ENCODE data around the gene GPR87.
A peak's percentile ranks its signal among the peaks of the same experiment; 100 is the strongest.

The GPR87 gene

DNA sequence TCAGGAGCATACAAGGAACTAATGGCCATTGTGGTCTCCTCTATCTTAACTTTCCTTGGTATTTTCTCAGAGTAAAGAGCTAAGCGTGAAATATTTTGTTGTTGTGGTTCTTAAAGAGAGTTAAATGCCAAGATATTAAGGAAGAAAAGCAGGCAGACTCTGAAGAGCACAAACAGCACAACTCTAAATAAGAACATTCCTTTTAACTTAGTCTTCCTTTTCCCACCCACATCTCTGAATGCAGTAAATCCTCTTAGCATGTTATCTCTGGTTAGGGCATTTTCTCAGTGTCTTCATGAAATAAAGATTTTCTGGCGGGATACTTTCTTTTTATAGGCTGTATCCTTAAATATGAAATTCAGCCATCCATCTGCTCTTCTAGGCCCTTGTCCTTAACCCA, 1.5 kb downstream of the GPR87 start:
- no peak for DNase-seq

DNA sequence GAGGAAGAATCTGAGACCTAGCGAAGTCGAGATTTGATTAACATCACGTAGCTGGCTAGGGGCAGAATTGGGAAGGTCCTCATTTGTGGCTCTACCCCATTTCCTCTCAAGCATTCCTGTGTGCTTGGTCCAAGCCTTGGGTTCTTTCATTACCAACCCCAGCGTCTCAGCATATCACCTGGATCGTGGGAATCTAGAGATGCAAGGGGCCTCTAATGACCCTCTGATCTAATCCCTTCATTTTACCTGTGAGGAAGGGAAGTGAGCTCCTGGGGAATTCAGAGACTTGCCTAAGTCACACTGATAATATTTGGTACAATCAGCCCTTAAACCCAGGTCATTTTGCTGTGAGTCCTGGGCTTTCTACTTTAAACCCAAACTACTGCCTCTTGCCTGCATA, 2.0 kb downstream of the GPR87 start:
- DNase-seq = no peak

- DNase-seq = no peak
These were observed 2.5 kb downstream of the GPR87 start for GRCh38 chr3:151314137-151314536.

DNA sequence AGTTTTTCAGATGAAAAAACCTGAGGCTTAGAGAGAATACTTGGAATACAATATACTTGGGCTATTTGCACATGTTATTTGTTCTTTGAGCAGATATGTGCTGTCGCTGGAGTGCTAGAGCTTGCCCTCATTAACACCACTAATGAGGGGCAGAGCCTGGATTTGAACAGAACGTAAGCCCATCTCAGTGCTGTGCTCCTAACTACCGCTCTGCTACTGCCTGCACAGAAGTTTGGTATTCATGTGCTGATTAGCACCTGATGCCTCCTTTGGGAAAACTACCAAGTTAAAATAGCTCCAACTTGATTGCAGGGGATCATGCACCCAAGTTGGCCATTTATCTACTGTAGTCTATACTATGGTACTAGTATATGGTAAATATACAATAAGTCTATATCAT, 3.6 kb downstream of the GPR87 start:
- no peak for DNase-seq

DNA sequence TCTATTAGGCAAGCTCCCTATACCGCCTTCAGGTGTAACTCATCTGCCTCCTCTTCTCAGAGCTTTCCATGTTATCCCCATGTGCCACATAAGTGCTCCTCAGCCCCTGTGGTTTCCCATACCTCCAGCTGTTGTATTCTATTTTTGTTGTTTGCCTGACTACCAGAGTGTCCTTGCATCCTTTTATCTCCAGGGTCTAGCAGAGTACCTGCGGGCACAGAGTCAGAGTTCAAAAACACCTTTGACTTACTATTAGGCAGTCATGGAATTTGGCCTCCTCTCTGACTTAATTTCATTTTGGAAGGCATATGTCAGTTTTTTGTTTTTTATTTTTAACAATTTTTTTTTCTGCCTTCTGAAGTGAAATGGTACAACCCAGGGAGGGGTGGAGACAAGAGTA, 7.1 kb downstream of the GPR87 start:
- no peak for DNase-seq

GRCh38 chr3:151307583-151308488, 8.8 kb downstream of the GPR87 start:
- DNase-seq = no peak

DNA sequence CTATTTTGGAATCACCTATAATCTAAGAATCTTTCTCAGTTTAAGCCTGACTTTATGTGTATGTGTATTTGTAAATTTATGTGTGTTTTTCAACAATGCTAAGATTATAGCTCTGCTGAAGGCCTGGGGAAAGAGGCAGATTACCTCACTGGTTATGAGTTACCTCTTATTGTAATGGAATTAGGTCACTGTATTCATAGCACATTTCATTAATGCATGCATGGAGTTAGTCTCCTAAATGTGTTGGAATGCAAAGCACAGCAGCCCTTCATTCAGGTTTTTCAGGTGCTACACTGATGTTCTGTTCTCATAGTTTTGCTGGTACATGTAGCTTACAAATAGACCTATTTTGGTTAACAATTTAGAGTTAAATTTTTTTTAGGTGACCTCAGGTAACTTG, 9.5 kb downstream of the GPR87 start:
- no peak for DNase-seq

DNA sequence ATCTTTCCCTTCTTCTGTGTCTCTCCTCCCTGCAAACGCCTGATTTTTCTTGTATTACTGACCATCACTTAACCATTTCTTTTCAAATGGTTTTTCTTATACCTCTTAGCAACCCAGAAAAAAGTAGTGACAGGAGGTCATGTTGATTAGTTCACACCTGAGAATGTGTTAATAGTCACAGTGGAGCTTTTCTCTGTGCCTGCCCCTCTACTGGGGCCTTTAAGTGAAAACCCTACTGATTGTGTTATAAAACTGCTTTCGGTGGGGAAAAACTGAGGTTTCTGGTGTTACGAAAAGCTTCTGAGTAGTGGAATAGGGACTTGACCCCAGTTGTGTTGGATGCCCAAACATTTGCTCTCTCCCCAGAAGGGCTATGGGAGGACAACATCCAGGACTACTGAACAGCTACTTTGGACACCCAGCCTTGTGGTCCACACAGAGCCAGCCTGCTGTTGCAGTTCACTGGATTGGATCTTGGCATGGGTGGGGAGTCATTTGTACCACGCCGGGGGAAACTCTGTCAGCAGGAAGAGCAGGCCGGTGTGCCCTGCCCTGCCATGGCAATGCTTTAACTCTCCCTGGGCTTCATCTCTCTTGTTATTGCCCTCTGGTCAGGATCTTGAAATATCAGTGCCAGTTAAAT, 10.3 kb downstream of the GPR87 start:
- no peak for DNase-seq

DNA sequence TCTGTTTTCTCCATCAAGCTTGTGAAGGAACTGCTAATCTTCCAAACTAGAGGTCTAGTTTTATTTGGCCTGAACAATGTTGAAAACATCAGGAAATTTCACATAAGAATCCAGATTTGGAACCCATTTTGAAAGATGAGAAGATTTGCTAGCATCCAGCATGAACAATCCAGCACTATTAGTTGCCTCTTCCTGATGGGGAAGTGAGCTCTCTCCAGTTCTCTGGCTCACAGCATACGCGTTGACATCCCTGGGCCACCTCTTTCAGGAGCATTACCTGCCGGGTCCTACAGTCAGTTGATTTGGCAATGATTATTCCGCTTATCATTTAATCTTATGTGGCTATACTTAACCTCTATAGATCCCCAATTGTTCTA, 10.9 kb downstream of the GPR87 start:
- no peak for DNase-seq

DNA sequence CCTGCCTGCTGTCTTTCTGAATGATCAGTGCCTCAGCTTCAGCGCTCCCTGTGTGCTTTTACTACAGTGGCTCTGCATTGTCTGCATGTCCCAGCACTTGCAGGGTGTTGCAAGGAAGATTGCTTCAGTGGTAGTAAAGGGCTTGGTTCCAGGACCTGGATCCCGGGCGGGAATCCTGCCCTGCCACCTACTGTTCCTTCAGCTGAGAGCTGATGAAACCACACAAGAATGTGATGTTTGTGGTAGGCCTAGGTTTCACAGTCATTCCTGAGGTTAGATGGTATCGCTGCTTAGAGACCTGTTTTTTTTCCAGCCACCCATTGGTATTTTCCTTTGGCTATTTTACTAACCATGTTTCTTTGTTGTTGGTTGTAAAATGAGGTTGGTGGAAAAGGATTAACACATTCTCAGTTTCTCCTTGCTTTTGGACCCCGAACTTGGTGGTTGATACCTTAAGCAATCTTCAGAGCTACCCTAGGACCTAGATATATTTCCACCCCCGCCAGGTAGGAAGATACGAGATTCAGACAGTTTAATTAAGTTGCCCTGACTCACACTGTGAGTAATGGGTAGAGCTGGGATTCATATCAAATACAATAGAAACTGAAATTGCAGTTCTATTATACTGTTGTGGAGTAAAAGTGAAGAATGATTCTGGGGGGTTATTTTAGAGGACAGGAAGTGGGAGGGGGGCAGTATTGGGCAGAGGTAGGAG, 11.4 kb downstream of the GPR87 start:
- no peak for DNase-seq

DNA sequence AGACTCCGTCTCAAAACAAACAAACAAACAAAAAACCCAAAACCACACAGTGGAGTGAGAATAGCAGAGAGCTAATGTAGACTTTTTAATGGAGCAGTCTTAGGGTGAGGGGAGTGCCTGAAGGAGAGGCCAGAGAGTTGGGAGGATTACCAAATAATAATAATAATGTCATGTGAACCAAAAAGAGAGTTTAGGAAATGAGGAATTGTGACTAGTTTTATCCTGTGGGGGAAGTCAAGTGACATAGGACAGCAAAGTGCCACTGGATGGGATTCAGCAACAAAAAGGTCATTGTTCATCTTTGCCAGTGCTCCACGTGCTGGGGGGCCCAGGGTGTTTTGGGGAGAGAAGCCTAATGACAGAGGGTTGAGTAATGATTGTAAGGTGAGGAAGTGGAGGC, 12.9 kb downstream of the GPR87 start:
- no peak for DNase-seq

- no peak for DNase-seq
These were observed 14.8 kb downstream of the GPR87 start for GRCh38 chr3:151301787-151302186.

DNA sequence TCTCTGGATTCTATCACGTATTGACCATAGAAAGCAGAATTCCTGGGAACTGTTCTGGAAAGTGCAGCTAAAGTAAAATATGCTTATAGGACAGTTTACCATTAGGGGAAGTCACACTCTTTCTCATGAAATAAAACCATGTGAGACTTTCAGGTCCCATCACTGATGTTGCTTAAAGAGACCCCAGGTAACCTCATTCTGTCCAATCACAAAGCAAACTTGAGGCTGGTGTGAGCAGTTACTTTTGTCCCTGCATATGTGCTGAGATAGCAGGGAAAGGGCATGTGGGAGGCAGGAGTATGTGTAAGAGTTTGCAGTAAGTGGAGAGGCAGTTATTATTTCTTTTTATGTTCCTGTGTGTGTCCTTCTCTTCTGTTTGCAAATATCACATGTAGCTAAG, 16.1 kb downstream of the GPR87 start:
- no peak for DNase-seq

- no peak for DNase-seq
These were observed 17.6 kb downstream of the GPR87 start for GRCh38 chr3:151299006-151299405.

GRCh38 chr3:151297429-151297828, 19.2 kb downstream of the GPR87 start:
- DNase-seq = no peak

GRCh38 chr3:151296226-151296625, 20.4 kb downstream of the GPR87 start:
- no peak for DNase-seq

DNA sequence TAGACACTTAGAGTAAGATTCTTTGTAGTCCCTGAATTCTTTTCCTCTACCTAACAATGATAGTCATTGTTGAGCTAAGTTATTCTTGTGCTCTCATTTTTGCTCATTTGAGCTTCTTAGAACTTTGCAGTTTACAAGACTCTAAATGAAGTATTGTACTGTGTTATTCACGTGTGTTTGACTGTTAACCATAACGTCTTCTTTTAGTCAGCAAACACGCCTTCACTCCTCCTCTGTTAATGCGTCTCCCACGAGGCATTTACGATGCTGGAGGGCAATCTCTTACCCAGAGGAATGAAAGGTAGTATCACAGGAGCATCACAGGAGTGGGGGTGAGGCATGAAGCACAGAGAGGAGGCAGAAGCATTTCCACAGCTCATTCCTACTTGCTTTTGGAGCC, 23.5 kb downstream of the GPR87 start:
- no peak for DNase-seq

- DNase-seq = peak; percentile 28
These were observed 25.9 kb downstream of the GPR87 start for GRCh38 chr3:151290673-151291072.

- no peak for DNase-seq
These were observed 27.2 kb downstream of the GPR87 start for GRCh38 chr3:151289445-151289844.

DNA sequence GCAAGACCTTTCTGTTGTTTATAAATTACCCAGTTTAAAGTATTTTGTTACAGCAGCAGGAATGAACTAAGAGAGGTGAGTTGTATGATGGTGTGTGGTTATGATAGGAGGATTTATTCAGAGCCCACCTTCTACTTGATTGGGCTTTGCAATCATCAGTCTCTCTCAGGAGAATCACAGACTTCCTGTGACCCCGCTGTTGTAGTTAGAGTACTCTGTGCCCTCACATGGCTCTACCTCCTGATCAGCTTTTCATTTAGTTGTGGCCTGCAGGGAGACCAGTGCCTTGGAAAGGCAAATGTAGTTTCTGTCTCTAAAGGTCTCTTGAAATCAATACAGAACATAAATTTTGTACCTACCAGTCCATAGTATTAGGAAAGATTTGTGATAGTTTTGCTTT, 30.7 kb downstream of the GPR87 start:
- DNase-seq = no peak

GRCh38 chr3:151283907-151284461, 32.6 kb downstream of the GPR87 start:
- peak; percentile 63 for DNase-seq

DNA sequence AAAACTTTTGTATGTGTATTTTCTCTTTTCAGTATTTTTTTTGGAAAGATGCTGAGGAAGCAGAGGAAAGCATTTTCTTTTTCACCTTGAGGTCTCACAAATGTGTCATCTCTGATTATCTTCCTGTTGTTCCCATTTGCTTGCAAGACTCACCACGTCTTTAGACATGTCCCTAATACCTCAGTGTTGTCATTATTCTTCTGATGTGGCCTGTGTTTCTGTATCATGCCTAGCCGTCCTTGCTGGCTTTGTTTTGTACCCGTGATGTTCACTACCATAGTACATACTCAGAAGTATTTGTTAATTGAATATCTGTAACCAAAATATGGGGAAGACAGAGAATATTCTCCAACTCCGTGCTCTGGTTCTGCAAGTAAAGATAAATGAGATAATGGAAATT, 33.2 kb downstream of the GPR87 start:
- peak; percentile 5 for DNase-seq

GRCh38 chr3:151282921-151283320, 33.7 kb downstream of the GPR87 start:
- DNase-seq = peak; percentile 83
